Measurements from ENCODE around the gene TRIM17. TPM values are rescaled to one million over a fixed set of nuclear protein-coding genes. Genes with fewer than 3 reads are reported as not detected.

TRIM17 gene
- total and polyA plus RNA-seq, 9 of the 15 experiments (the other 6 are each of a cell fraction or from before 2014, with no cell fraction given): not detected

GRCh38 chr1:228457396-228458176 lies 40.9 kb upstream of the TRIM17 start (continued):
- TF ChIP-seq TSHZ1 (CRISPR knock-in tag; IDR thresholded peaks at IDR 0.05) (no peak), NCOA2 (IDR thresholded peaks at IDR 0.05; ENCODE audit: partially characterized antibody in 2 of 2) (no peak), SREBF1 (IDR thresholded peaks at IDR 0.05; ENCODE audit: borderline replicate concordance, low read depth, low read length) (no peak; the same call in 1 of the 2 replicates), ASH1L (IDR thresholded peaks at IDR 0.05; ENCODE audit: borderline replicate concordance, low read depth, partially characterized antibody) (peak; percentile 89), RBM25 (IDR thresholded peaks at IDR 0.05; ENCODE audit: low read depth, low read length, severe bottlenecking) (peak; percentile 85), MYC (IDR thresholded peaks at IDR 0.05; ENCODE audit: low read depth, low read length) (peak; percentile 94), MYC (CRISPR knock-in tag; IDR thresholded peaks at IDR 0.05; ENCODE audit: borderline replicate concordance, low read depth) (peak; percentile 97; the same call in 1 of the 2 replicates), ZKSCAN8 (CRISPR knock-in tag; IDR thresholded peaks at IDR 0.05) (no peak), FOXM1 (IDR thresholded peaks at IDR 0.05; ENCODE audit: low read depth) (no peak), FOXM1 (CRISPR knock-in tag; IDR thresholded peaks at IDR 0.05; ENCODE audit: low read depth) (peak; percentile 92), EZH2 (IDR thresholded peaks at IDR 0.05; ENCODE audit: borderline replicate concordance, low read depth, low read length) (no peak), RNF2 (IDR thresholded peaks at IDR 0.05) (peak; percentile 85), ZMIZ1 (IDR thresholded peaks at IDR 0.05; ENCODE audit: low read depth in 2 of 2, low read length in 2 of 2) (peak in 1 of 2 experiments; percentile 19; a peak in 1 of 4 replicates), ESRRB (CRISPR knock-in tag; IDR thresholded peaks at IDR 0.05; ENCODE audit: borderline replicate concordance) (no peak), NR0B1 (IDR thresholded peaks at IDR 0.05; ENCODE audit: partially characterized antibody) (no peak)

Data from K562 (cell line).